Gastrocnemius medialis (tissue), 4 donors: Measurements from ENCODE around the gene CLEC11A.
"Not testable (repeated sequence)": the region's sequence is repeated elsewhere in the genome, so short reads cannot be mapped to it uniquely, and the experiment has no call there.

Experiments used
- POLR2A ChIP-seq, 2 donors: fragments of 450-650 bp; IDR thresholded peaks; one replicate each; pipeline ENCODE4 v1.6.1; 2017; ENCODE audit warnings: antibody characterized with exemption in 2 of 2, mild to moderate bottlenecking in 2 of 2, moderate library complexity in 2 of 2
- TF ChIP-seq, protein P1 (sequence below), 5 experiments: fragments of 450-650 bp in 3 of 5; fragments of 200-600 bp in 2 of 5; sonication (generic) in 2 of 5; IDR thresholded peaks in 4 of 5; conservative IDR thresholded peaks in 1 of 5; 1 replicate in 4 of 5; 2 replicates in 1 of 5; pipeline ENCODE4 v1.5.1; 2016 to 2019; ENCODE audit warnings: antibody characterized with exemption in 5 of 5, mild to moderate bottlenecking in 3 of 5, moderate library complexity in 3 of 5

- TF ChIP-seq, protein P1, sequence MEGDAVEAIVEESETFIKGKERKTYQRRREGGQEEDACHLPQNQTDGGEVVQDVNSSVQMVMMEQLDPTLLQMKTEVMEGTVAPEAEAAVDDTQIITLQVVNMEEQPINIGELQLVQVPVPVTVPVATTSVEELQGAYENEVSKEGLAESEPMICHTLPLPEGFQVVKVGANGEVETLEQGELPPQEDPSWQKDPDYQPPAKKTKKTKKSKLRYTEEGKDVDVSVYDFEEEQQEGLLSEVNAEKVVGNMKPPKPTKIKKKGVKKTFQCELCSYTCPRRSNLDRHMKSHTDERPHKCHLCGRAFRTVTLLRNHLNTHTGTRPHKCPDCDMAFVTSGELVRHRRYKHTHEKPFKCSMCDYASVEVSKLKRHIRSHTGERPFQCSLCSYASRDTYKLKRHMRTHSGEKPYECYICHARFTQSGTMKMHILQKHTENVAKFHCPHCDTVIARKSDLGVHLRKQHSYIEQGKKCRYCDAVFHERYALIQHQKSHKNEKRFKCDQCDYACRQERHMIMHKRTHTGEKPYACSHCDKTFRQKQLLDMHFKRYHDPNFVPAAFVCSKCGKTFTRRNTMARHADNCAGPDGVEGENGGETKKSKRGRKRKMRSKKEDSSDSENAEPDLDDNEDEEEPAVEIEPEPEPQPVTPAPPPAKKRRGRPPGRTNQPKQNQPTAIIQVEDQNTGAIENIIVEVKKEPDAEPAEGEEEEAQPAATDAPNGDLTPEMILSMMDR (IDR thresholded peaks at IDR 0.05 in 4 of 5, conservative IDR thresholded peaks at IDR 0.05 in 1 of 5) = not testable (repeated sequence)
- TF ChIP-seq POLR2A (IDR thresholded peaks at IDR 0.05) = not testable (repeated sequence)
These were observed 38.3 kb downstream of the CLEC11A start for GRCh38 chr19:50761501-50761900.
